ENCODE results near the gene SLC16A3.

- TF ChIP-seq GATA3 (IDR thresholded peaks at IDR 0.05; ENCODE audit: low read depth, low read length): no peak
- TF ChIP-seq GATA2 (IDR thresholded peaks at IDR 0.05; ENCODE audit: low read depth, low read length): no peak
Measured at GRCh38 chr17:82275326-82275725, 46.5 kb downstream of the SLC16A3 start.

Data from SH-SY5Y (cell line).